Adipocyte (in vitro differentiated cells): ENCODE results near the gene EOGT.
A peak's percentile ranks its signal among the peaks of the same experiment; 100 is the strongest.

ENCODE experiments used
- DNase-seq: peaks from one replicate; pipeline ENCODE4 v3.0.0-alpha.2; 2015; ENCODE audit warnings: low read depth
- H3K27me3 ChIP-seq: replicated peaks from 2 replicates; pipeline ENCODE4 v1.7.0; 2013; ENCODE audit warnings: mild to moderate bottlenecking, low read length, moderate library complexity; ENCODE audit not compliant: control insufficient read depth, insufficient read depth
- H3K36me3 ChIP-seq: 2 replicates; pipeline ENCODE4 v1.7.0; 2013; ENCODE audit warnings: low read length, mild to moderate bottlenecking, moderate library complexity; ENCODE audit not compliant: control insufficient read depth, insufficient read depth, severe bottlenecking
- H3K4me1 ChIP-seq: 2 replicates; pipeline ENCODE4 v1.7.0; 2013; ENCODE audit warnings: mild to moderate bottlenecking, low read length, moderate library complexity; ENCODE audit not compliant: control insufficient read depth, insufficient read depth
- H3K4me3 ChIP-seq: 2 replicates; pipeline ENCODE4 v1.7.0; 2013; ENCODE audit warnings: mild to moderate bottlenecking, low read length, moderate library complexity
- H3K9ac ChIP-seq: 2 replicates; pipeline ENCODE4 v1.7.0; 2013; ENCODE audit warnings: mild to moderate bottlenecking, low read length, moderate library complexity
- H3K9me3 ChIP-seq: 2 replicates; pipeline ENCODE4 v1.7.0; 2013; ENCODE audit warnings: mild to moderate bottlenecking, low read length, moderate library complexity; ENCODE audit not compliant: control insufficient read depth

The EOGT gene

DNA sequence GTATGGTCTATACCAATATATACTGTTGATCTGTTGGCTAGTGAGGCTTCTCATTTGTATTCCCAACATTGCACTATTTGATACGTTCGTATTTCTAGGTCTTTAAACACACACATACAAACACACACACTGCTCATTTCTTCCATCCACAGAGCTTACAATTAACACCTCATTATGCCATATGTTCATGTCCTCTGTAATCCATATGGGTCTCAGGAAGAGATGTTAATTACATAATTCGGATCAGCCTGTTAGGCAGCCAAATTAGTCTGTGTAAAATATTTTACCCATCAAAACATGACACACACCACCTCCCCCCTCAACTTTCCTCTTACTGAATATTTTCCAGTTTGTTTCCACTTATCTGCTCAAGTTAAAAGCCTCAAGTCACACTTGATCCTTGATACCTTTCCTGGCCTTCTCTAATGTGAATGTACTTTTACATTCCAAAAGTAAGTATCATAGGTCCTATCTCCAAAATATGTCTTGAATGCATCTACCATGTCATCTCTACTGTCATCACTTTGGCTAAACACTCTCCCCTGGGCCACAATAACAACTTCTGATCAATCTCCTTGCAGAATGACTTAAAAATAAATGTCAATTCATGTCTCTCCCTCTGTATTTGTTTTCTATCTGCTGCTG is 28.2 kb downstream of the EOGT start:
- no peak overlapping the region for H3K4me3 ChIP-seq
- no peaks in the 10 kb centered on the region for H3K9me3 ChIP-seq
- no peak overlapping the region for H3K9ac ChIP-seq
- H3K36me3 ChIP-seq, result peaks cover 81% of the 10 kb centered on the region
- H3K4me1 ChIP-seq, result no peaks in the 10 kb centered on the region
- H3K27me3 ChIP-seq, result no peaks in the 10 kb centered on the region
- DNase-seq, result no peak

DNA sequence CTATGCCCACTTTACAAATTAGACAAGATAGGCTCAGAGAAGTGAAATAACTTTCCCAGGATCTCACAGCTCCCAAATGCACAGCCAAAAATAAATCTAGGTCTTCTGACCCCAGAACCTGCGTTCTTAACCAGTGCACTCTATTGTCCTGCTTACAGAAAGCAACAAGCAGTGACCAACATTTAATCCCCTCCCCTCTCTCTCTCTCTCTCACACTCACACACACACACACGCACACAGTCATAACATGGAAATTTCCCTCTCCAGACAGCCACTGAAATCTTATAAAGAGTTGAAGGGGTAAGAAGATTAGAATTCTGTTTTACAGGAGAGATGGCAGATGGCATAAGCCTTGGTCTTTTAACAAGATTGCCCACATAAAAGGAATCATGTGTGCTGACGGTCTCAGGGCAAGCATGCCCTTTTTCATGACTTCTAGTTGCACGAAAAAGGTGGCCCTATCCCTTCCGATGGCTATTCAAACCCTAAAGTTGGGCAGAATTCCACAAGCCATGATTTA is 29.4 kb downstream of the EOGT start:
- Histone ChIP-seq H3K36me3 (peaks cover 93% of the 10 kb centered on the region), H3K4me1 (no peaks in the 10 kb centered on the region), H3K4me3 (no peak overlapping the region), H3K9ac (no peak overlapping the region), H3K9me3 (no peaks in the 10 kb centered on the region), H3K27me3 (no peaks in the 10 kb centered on the region)
- DNase-seq, result no peak

DNA sequence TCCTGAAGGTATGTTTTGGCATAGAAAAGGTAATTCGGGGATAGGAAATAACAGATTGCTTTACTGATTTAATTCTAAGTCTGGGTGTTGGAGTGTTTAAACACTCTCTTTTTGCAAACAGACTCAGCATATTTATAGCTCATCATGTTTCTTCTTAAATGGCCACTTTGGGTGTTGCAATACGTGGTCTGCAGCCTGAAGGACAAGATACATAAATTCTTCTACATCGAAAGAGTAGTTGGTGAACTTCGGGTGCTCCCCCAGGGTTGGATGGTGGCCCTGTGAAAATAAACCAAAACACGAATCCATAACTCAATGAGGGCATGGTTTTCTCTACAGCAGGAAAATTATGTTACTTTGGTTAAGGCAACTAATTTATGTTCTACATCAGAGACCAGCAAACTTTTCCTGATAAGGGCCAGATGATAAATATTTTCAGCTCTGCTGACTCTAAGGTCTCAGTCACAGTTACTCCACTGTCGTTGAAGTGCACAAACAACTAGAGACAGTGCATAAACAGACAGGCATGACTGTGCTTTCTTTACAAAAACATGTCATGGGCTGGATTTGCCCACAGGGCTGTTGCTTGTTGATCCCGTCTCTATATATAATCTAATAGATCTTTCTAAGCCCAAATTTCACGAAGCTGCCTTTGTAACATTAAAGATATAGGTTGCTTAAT is 35.9 kb downstream of the EOGT start:
- no peaks in the 10 kb centered on the region for H3K27me3 ChIP-seq
- no peak overlapping the region for H3K9ac ChIP-seq
- no peaks in the 10 kb centered on the region for H3K9me3 ChIP-seq
- DNase-seq, result no peak
- peaks cover 78% of the 10 kb centered on the region for H3K36me3 ChIP-seq
- H3K4me1 ChIP-seq, result no peaks in the 10 kb centered on the region
- H3K4me3 ChIP-seq, result no peak overlapping the region

DNA sequence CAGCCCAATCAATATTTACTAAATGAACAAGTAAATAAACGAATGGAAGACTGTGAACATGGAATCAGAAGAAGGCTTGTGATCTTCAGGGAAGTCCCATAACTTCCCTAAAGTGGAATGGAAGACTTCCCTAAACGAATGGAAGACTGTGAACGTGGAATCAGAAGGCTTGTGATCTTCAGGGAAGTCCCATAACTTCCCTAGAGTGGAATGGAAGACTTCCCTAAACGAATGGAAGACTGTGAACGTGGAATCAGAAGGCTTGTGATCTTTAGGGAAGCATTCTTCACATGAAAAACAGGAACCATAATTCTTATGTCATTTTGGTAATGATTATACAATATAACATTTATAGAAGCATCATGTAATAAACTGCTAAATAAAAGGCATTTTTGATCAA is 38.8 kb downstream of the EOGT start:
- Histone ChIP-seq H3K36me3 (peaks cover 51% of the 10 kb centered on the region), H3K4me1 (no peaks in the 10 kb centered on the region), H3K9ac (no peak overlapping the region), H3K27me3 (peaks cover 14% of the 10 kb centered on the region), H3K4me3 (no peak overlapping the region), H3K9me3 (no peaks in the 10 kb centered on the region)
- no peak for DNase-seq

DNA sequence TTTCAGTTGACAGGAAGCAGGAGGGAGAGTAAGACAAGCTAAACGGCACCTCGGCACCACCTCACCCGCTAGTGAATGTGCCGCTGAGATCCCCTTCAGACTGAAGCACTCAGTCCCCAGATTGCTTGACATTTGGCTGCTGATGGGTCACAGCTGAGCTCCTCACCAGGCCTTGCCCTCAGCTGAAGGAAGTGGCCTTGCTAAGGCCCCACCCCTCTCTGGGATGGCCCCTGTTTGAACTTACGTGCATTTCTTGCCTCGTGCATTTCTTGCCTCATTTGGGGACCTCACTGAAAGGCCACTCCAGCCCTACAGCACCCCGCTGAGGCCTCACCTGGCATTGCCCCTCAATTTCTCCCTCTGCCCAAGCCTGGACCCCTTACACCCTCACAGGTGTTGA is 39.8 kb downstream of the EOGT start:
- no peak for DNase-seq
- Histone ChIP-seq H3K9ac (no peak overlapping the region), H3K4me3 (no peak overlapping the region), H3K4me1 (no peaks in the 10 kb centered on the region), H3K27me3 (peaks cover 25% of the 10 kb centered on the region), H3K9me3 (no peaks in the 10 kb centered on the region), H3K36me3 (peaks cover 40% of the 10 kb centered on the region)

DNA sequence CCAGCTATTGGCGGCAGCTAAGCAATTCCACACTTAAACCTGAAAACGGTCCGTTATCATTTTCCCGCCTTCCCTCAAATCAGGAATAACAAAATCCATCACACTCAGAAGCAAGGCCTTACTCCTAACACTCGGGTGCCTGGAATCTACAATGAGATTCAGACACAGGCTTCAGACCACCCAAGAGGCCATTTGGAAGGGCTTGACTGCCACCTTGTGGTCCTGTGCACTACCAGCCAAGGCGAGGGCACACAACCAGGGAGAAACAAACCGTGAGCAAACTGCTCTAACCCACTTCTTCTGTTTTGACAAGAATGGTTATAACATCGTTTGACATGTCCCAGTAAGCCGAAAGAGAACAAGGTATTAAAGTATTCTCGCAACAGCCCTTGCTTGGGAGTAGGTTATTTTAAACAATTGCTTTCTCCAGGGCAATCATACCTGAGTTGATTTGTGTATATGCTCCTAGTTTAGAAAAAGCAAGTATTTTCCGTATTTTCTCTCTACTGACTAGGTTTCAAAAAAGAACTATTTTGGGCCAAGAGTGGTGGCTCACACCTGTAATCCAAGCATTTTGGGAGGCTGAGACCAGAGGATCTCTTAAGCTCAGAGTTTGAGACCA is 41.0 kb downstream of the EOGT start:
- Histone ChIP-seq H3K4me1 (no peaks in the 10 kb centered on the region), H3K36me3 (peaks cover 28% of the 10 kb centered on the region), H3K9me3 (no peaks in the 10 kb centered on the region), H3K4me3 (no peak overlapping the region), H3K9ac (no peak overlapping the region), H3K27me3 (peaks cover 35% of the 10 kb centered on the region)
- peak; percentile 77 for DNase-seq

DNA sequence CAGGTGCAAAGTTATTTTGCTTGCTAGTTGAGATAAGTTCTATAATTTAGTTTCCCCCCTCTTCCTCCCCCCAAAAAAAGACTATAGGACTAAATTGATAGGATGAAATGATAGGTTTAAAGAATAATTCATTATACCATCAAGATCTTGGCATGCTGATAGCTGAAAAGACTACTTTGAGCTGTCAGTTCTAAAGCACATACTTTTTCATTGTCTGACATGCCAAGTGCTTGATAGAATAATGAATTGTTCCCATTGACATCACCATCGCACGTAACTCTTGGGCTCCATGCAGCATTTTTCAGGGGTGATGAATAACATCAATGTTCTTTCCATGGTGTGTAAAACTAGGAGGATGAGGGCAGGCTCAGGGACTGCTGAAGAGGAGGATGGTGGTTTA is 48.8 kb downstream of the EOGT start:
- Histone ChIP-seq H3K27me3 (peaks cover 42% of the 10 kb centered on the region), H3K4me1 (no peaks in the 10 kb centered on the region), H3K9ac (no peak overlapping the region), H3K9me3 (no peaks in the 10 kb centered on the region), H3K36me3 (no peaks in the 10 kb centered on the region), H3K4me3 (no peak overlapping the region)
- no peak for DNase-seq

DNA sequence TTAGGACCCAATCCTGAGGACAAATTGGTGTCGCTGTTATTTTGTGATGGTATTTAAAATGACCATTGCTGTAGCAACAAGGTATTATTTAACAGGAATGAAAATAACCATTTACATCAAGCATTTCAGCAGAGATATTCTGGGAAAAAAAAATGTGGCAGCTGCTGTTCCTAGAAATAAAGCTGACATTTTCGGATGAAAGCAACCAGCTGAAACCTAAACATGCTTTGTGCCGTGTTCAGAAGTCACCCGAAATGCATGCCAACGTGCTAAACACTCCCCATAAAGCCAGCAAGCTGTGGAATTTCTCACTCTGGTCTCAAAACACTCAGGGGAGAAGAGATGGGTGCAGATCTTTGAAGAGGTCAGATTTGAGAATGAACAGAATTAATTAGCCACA is 49.6 kb downstream of the EOGT start:
- Histone ChIP-seq H3K9ac (no peak overlapping the region), H3K4me1 (no peaks in the 10 kb centered on the region), H3K36me3 (no peaks in the 10 kb centered on the region), H3K27me3 (peaks cover 39% of the 10 kb centered on the region), H3K4me3 (no peak overlapping the region), H3K9me3 (no peaks in the 10 kb centered on the region)
- no peak for DNase-seq

DNA sequence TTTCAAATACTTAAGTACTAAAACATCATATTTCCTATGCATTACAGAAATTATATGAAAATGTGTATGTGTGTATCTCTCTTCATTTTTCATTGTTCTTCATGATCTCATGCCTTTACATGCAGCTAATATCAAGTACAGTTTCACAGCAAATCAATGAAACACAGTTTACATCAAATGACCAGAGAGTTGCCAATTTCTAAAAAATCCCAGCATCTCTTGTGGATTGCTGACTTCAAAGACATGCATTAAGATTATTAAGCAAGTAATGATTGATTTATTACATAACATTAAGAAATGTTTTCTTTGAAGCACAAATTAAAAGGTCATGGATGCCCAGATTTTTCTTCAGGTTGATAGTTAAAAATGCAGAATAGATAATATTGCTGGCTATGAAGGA is 50.1 kb downstream of the EOGT start:
- H3K4me1 ChIP-seq, result no peaks in the 10 kb centered on the region
- H3K4me3 ChIP-seq, result no peak overlapping the region
- peaks cover 38% of the 10 kb centered on the region for H3K27me3 ChIP-seq
- DNase-seq, result no peak
- H3K9me3 ChIP-seq, result no peaks in the 10 kb centered on the region
- no peak overlapping the region for H3K9ac ChIP-seq
- H3K36me3 ChIP-seq, result no peaks in the 10 kb centered on the region

DNA sequence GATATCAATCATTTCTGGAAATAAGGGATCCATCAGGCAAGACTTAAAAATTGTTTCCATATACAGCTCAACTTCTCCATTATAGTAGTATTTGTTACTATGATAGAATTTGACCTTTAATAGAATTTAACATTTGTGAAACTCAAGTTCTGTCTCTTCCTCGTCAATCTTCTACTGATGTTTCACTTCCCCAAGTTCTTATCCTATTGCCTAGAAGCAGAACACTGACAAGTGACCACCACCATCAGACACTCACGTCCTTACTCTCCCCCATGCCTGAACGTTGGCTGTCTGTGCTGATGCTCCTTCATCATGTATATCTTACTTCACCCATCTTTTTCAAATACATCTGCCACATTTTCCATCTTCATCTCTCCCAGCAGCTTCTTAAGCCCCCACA is 54.6 kb downstream of the EOGT start:
- no peak for DNase-seq
- Histone ChIP-seq H3K9me3 (no peaks in the 10 kb centered on the region), H3K4me1 (no peaks in the 10 kb centered on the region)

DNA sequence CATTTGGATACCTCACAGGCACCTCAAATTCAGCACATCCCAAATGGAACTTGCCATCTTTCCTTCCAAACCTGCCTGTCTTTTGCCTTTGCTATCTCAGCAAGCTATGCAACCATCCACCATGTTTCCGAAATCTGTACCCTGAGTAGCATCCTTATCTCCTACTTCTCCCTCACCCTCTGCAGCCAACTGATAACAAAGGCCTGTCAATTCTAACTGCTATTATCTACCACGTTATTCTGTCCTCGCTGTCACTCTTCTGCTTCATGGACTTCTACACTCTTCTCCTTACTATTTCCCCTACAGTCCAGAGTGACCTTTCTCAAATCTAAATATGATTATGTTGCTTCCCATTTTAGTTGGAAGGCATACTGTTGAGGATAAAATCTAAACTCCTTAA is 55.6 kb downstream of the EOGT start:
- no peak overlapping the region for H3K4me3 ChIP-seq
- no peaks in the 10 kb centered on the region for H3K9me3 ChIP-seq
- DNase-seq, result no peak
- no peaks in the 10 kb centered on the region for H3K4me1 ChIP-seq
- H3K27me3 ChIP-seq, result peaks cover 17% of the 10 kb centered on the region
- no peak overlapping the region for H3K9ac ChIP-seq
- H3K36me3 ChIP-seq, result no peaks in the 10 kb centered on the region

More for the DNA sequence above, 54.6 kb downstream of the EOGT start:
- H3K4me3 ChIP-seq, result no peak overlapping the region
- no peaks in the 10 kb centered on the region for H3K36me3 ChIP-seq
- H3K27me3 ChIP-seq, result peaks cover 25% of the 10 kb centered on the region
- H3K9ac ChIP-seq, result no peak overlapping the region
